A549 (cell line): Measurements from ENCODE around the gene ZDHHC24.

Source experiments
- CEBPB ChIP-seq, 2 experiments: fragments of >200 bp in 1 of 2; sonication (Bioruptor Twin) in 1 of 2; formaldehyde crosslinking in 1 of 2; IDR thresholded peaks; 2 replicates each; pipeline ENCODE4 v1.6.1; 2012 to 2016
- CTCF ChIP-seq: fragments of >200 bp; sonication (Bioruptor Twin); formaldehyde crosslinking; IDR thresholded peaks from 3 replicates; pipeline ENCODE4 v1.5.1; 2016
- ESRRA ChIP-seq: fragments of 150-350 bp; IDR thresholded peaks from 2 replicates; pipeline ENCODE4 v1.6.1; 2014; ENCODE audit warnings: mild to moderate bottlenecking, low read length, borderline replicate concordance
- FOXS1 ChIP-seq: fragments of 250-450 bp; sonication (Bioruptor Pico); IDR thresholded peaks from 2 replicates; pipeline ENCODE4 v1.5.0; 2020; ENCODE audit warnings: mild to moderate bottlenecking, moderate library complexity
- HDAC2 ChIP-seq: fragments of 200-600 bp; sonication (generic); IDR thresholded peaks from 2 replicates; pipeline ENCODE4 v1.6.1; 2016
- POLR2A ChIP-seq: IDR thresholded peaks from 2 replicates; pipeline ENCODE4 v1.6.1; 2012; ENCODE audit warnings: mild to moderate bottlenecking, low read length
- RAD21 ChIP-seq, 2 experiments: fragments of >200 bp in 1 of 2; sonication (Bioruptor Twin) in 1 of 2; formaldehyde crosslinking in 1 of 2; IDR thresholded peaks in 1 of 2; conservative IDR thresholded peaks in 1 of 2; 2 replicates in 1 of 2; 3 replicates in 1 of 2; pipeline ENCODE4 v1.6.1; 2012 to 2018; ENCODE audit warnings: inconsistent platforms in 1 of 2
- SMC3 ChIP-seq: fragments of >200 bp; sonication (Bioruptor Twin); formaldehyde crosslinking; IDR thresholded peaks from 3 replicates; pipeline ENCODE4 v1.6.1; 2018; ENCODE audit warnings: inconsistent platforms
- ZFP36 ChIP-seq: fragments of 450-650 bp; IDR thresholded peaks from 2 replicates; pipeline ENCODE4 v1.6.1; 2014; ENCODE audit warnings: borderline replicate concordance; ENCODE audit not compliant: partially characterized antibody

GRCh38 chr11:66545701-66546367 is at the start of gene ZDHHC24:
- TF ChIP-seq CTCF (no peak), FOXS1 (no peak), RAD21 (conservative IDR thresholded peaks at IDR 0.05 in 1 of 2, IDR thresholded peaks at IDR 0.05 in 1 of 2) (no peak), CEBPB (IDR thresholded peaks at IDR 0.05) (no peak), POLR2A (peak; percentile 71), SMC3 (no peak), ESRRA (no peak), ZFP36 (no peak), HDAC2 (no peak)
